Uterus (tissue), 4 donors: ENCODE measurements around the gene PRR19. TPM values are rescaled to one million over a fixed set of nuclear protein-coding genes. Genes with fewer than 3 reads are reported as not detected.
"Not testable (repeated sequence)": the region's sequence is repeated elsewhere in the genome, so short reads cannot be mapped to it uniquely, and the experiment has no call there.

Experiments used
- DNase-seq, 2 donors: peaks; one replicate each; pipeline ENCODE4 v3.0.0-alpha.2; 2019 to 2020
- H3K27ac ChIP-seq, 2 donors: fragments of 200-600 bp; sonication (generic); 1 replicate in 1 of 2; 2 replicates in 1 of 2; pipeline ENCODE4 v1.5.1; 2016 to 2018
- H3K27me3 ChIP-seq, 2 donors: fragments of 200-600 bp; sonication (generic); one replicate each; pipeline ENCODE4 v1.5.1; 2018 to 2019; ENCODE audit warnings: control low read depth in 1 of 2
- H3K36me3 ChIP-seq, 2 donors: fragments of 200-600 bp; sonication (generic); one replicate each; pipeline ENCODE4 v1.5.1; 2019; ENCODE audit warnings: control low read depth in 1 of 2
- H3K4me1 ChIP-seq, 2 donors: fragments of 200-600 bp; sonication (generic); one replicate each; pipeline ENCODE4 v1.5.1; 2018 to 2019; ENCODE audit warnings: control low read depth in 1 of 2
- H3K4me3 ChIP-seq, 2 donors: fragments of 200-600 bp; sonication (generic); 1 replicate in 1 of 2; 2 replicates in 1 of 2; pipeline ENCODE4 v1.5.1; 2018 to 2019; ENCODE audit warnings: mild to moderate bottlenecking in 1 of 2
- H3K9me3 ChIP-seq, 2 donors: fragments of 200-600 bp; sonication (generic); one replicate each; pipeline ENCODE4 v1.5.1; 2019; ENCODE audit warnings: control low read depth in 1 of 2
- CTCF ChIP-seq, 4 experiments: fragments of 200-600 bp in 2 of 4; fragments of 450-650 bp in 2 of 4; sonication (generic) in 2 of 4; IDR thresholded peaks; one replicate each; pipeline ENCODE4 v1.5.1; 2016 to 2019; ENCODE audit warnings: antibody characterized with exemption in 4 of 4, mild to moderate bottlenecking in 2 of 4, moderate library complexity in 1 of 4
- POLR2A ChIP-seq, 2 donors: fragments of 450-650 bp; IDR thresholded peaks; one replicate each; pipeline ENCODE4 v1.6.1; 2016; ENCODE audit warnings: antibody characterized with exemption in 2 of 2, mild to moderate bottlenecking in 1 of 2, moderate library complexity in 1 of 2
- intact Hi-C: fragments of 100-400 bp; cut with DNase I; formaldehyde crosslinking; loops from one replicate; pipeline ENCODE4 v1.15.1; 2023; ENCODE audit warnings: low total_unique reads
- total RNA-seq, 4 donors: library from RNA; depleted of rRNA in 3 of 4; stranded (reverse); fragments of >200 nt in 3 of 4; gene quantifications; one replicate each; pipeline versions ENCODE4 v1.1.0 to v1.2.4, GENCODE V29; 2014 to 2023
- donor health status: DM: yes; HTN: yes; CAD: no.

PRR19 gene
- total RNA-seq, 4 donors from 2014 or later: 0.14 TPM; not detected in 3

- Histone ChIP-seq H3K36me3 (no peaks in the 10 kb centered on the region), H3K4me1 (no peaks in the 10 kb centered on the region), H3K9me3 (no peaks in the 10 kb centered on the region), H3K4me3 (no peak overlapping the region), H3K27me3 (no peaks in the 10 kb centered on the region), H3K27ac (no peak overlapping the region)
- TF ChIP-seq CTCF (IDR thresholded peaks at IDR 0.05): no peak
- TF ChIP-seq POLR2A (IDR thresholded peaks at IDR 0.05): no peak
- no peak for DNase-seq
- intact Hi-C loops: no loop called here
These were observed 32.2 kb downstream of the PRR19 start for GRCh38 chr19:42333975-42334696.

GRCh38 chr19:42334697-42335373 lies 32.9 kb downstream of the PRR19 start:
- no peaks in the 10 kb centered on the region for H3K27me3 ChIP-seq
- no peak overlapping the region for H3K4me3 ChIP-seq
- H3K36me3 ChIP-seq: no peaks in the 10 kb centered on the region
- TF ChIP-seq CTCF (IDR thresholded peaks at IDR 0.05): no peak
- no peak for TF ChIP-seq POLR2A (IDR thresholded peaks at IDR 0.05)
- H3K4me1 ChIP-seq: no peaks in the 10 kb centered on the region
- H3K27ac ChIP-seq: no peak overlapping the region
- no peaks in the 10 kb centered on the region for H3K9me3 ChIP-seq
- intact Hi-C loops: no loop called here
- no peak for DNase-seq

GRCh38 chr19:42335374-42335936 lies 33.5 kb downstream of the PRR19 start:
- Histone ChIP-seq H3K27me3 (no peaks in the 10 kb centered on the region), H3K4me3 (no peak overlapping the region), H3K9me3 (no peaks in the 10 kb centered on the region), H3K27ac (no peak overlapping the region), H3K36me3 (no peaks in the 10 kb centered on the region), H3K4me1 (no peaks in the 10 kb centered on the region)
- DNase-seq: no peak
- TF ChIP-seq CTCF (IDR thresholded peaks at IDR 0.05) (no peak), POLR2A (IDR thresholded peaks at IDR 0.05) (no peak)
- intact Hi-C loops: no loop called here

GRCh38 chr19:42335971-42336370 lies 34.0 kb downstream of the PRR19 start:
- H3K36me3 ChIP-seq: no peaks in the 10 kb centered on the region
- H3K9me3 ChIP-seq: no peaks in the 10 kb centered on the region
- no peak overlapping the region for H3K27ac ChIP-seq
- no peak overlapping the region for H3K4me3 ChIP-seq
- intact Hi-C loops: no loop called here
- H3K4me1 ChIP-seq: no peaks in the 10 kb centered on the region
- DNase-seq: no peak
- TF ChIP-seq POLR2A (IDR thresholded peaks at IDR 0.05) (no peak), CTCF (IDR thresholded peaks at IDR 0.05) (no peak)
- no peaks in the 10 kb centered on the region for H3K27me3 ChIP-seq

GRCh38 chr19:42339126-42339860 lies 37.4 kb downstream of the PRR19 start:
- H3K36me3 ChIP-seq, H3K27me3 ChIP-seq, DNase-seq, intact Hi-C loops, H3K9me3 ChIP-seq, H3K4me3 ChIP-seq, H3K27ac ChIP-seq, H3K4me1 ChIP-seq: not testable (repeated sequence)

GRCh38 chr19:42339922-42340321 lies 38.0 kb downstream of the PRR19 start:
- H3K27ac ChIP-seq, H3K36me3 ChIP-seq, intact Hi-C loops, H3K9me3 ChIP-seq, DNase-seq, H3K4me3 ChIP-seq, H3K4me1 ChIP-seq, H3K27me3 ChIP-seq: not testable (repeated sequence)
